T47D (cell line): ENCODE measurements around the gene ATOH8.

Source experiments
- DNase-seq, 2 experiments: peaks; one replicate each; pipeline versions ENCODE4 v3.0.0 to v3.0.0-alpha.2; 2011 to 2012; ENCODE audit warnings: low read depth in 1 of 2, low spot score in 1 of 2
- JUND ChIP-seq: IDR thresholded peaks from 2 replicates; pipeline ENCODE4 v1.6.1; 2012; ENCODE audit warnings: low read depth
- in situ Hi-C: cut with HindIII; loops from 2 replicates; pipeline ENCODE4 v1.10.0; 2016; ENCODE audit warnings: low sequenced_read_pairs, low pct_unique_long_range_greater_than_20kb

ATOH8 gene

GRCh38 chr2:85722519-85722918 lies 31.3 kb upstream of the ATOH8 start:
- in situ Hi-C loops, result no loop called here
- no peak for DNase-seq
- no peak for TF ChIP-seq JUND

GRCh38 chr2:85723707-85724360 lies 30.0 kb upstream of the ATOH8 start:
- TF ChIP-seq JUND, result no peak
- no peak for DNase-seq
- in situ Hi-C loops, result no loop called here

- no peak for DNase-seq
- in situ Hi-C loops, result no loop called here
- TF ChIP-seq JUND, result no peak
Measured at GRCh38 chr2:85724731-85725181, 29.0 kb upstream of the ATOH8 start.

GRCh38 chr2:85725451-85725850 lies 28.3 kb upstream of the ATOH8 start:
- no peak for TF ChIP-seq JUND
- in situ Hi-C loops, result no loop called here
- no peak for DNase-seq

GRCh38 chr2:85727798-85728197 lies 26.0 kb upstream of the ATOH8 start:
- no peak for TF ChIP-seq JUND
- in situ Hi-C loops, result no loop called here
- peak in 1 of 2 experiments; percentile 6 for DNase-seq

GRCh38 chr2:85728342-85728741 lies 25.4 kb upstream of the ATOH8 start:
- no peak for DNase-seq
- TF ChIP-seq JUND, result no peak
- in situ Hi-C loops, result no loop called here

- in situ Hi-C loops, result no loop called here
- TF ChIP-seq JUND, result no peak
Measured at GRCh38 chr2:85728883-85729824, 24.6 kb upstream of the ATOH8 start.

DNA sequence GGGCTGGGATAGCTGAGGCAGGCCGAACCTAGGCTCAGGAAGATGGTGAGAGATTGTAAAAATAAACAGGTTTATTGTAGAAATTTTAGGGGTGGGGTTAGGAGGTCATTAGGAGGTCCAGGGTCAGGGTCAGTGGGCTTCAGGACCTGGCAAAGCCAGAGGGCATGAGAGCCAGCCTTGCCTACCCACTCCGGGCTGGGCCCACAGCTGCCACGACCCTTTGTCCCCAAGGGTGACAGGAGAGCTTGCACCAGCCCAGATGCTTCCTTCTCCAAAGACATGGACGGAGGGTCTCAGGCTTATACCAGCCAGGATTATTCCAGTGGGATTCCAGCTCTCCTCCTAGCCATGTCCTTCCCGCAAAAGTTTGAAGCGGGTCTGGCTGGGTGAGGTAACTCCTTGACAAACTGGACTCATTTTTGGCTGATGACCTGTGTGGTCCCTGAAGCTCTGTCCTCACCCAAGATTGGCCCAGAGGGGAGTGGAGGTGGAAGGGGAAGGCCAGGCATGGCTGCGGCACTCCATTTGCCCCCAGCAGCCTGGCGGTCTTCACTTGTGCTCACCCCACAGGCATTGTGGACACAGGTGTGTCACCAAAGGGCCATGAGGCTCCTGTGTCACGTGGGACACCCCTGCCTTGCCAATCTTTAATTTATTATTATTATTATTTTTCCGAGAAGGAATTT lies 23.8 kb upstream of the ATOH8 start:
- no peak for DNase-seq
- in situ Hi-C loops, result no loop called here
- no peak for TF ChIP-seq JUND

More at GRCh38 chr2:85728883-85729824, 24.6 kb upstream of the ATOH8 start:
- peak; percentile 54 to 72 for DNase-seq

GRCh38 chr2:85730686-85731230 lies 23.0 kb upstream of the ATOH8 start:
- in situ Hi-C loops, result no loop called here

DNA sequence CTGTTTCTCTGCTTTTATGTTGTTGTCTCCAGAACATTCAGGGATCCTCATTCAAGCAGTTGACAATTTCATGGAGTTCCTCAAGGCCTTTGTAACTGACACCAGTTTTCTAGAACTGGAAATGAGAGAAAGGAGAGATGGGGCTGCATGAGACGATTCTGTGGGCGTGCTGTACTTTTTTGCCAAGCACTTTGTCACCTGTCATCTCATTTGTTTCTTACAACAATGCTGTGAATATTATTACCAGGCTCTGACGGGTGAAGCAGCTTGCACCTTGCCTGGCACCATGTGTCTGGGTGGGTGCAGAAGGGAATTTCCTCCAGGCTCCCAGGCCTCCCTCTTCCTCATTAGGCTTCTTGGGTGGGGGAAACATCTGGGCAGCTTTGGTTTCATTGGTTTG lies 22.2 kb upstream of the ATOH8 start:
- no peak for DNase-seq
- no peak for TF ChIP-seq JUND
- in situ Hi-C loops, result no loop called here

More at GRCh38 chr2:85730686-85731230, 23.0 kb upstream of the ATOH8 start:
- DNase-seq, result no peak
- no peak for TF ChIP-seq JUND

GRCh38 chr2:85732467-85733120 lies 21.2 kb upstream of the ATOH8 start:
- in situ Hi-C loops, result no loop called here
- no peak for DNase-seq
- TF ChIP-seq JUND, result no peak

GRCh38 chr2:85733121-85733960 lies 20.4 kb upstream of the ATOH8 start:
- in situ Hi-C loops, result no loop called here
- no peak for TF ChIP-seq JUND
- no peak for DNase-seq
